Esophagus muscularis mucosa (tissue), 4 donors: ENCODE data around the gene MYO1D. TPM values are rescaled to one million over a fixed set of nuclear protein-coding genes. Genes with fewer than 3 reads are reported as not detected.
"Not testable (repeated sequence)": the region's sequence is repeated elsewhere in the genome, so short reads cannot be mapped to it uniquely, and the experiment has no call there.

Source experiments
- DNase-seq: peaks from one replicate; pipeline ENCODE4 v3.0.0-alpha.2; 2017; ENCODE audit errors: extremely low spot score
- H3K27ac ChIP-seq, 4 donors: fragments of 200-600 bp; sonication (generic); replicated peaks in 1 of 4; 1 replicate in 3 of 4; 2 replicates in 1 of 4; pipeline ENCODE4 v1.5.1; 2016 to 2019; ENCODE audit warnings: mild to moderate bottlenecking in 1 of 4
- H3K27me3 ChIP-seq, 4 donors: fragments of 200-600 bp; sonication (generic); one replicate each; pipeline versions ENCODE4 v1.5.1 to v1.6.0; 2016 to 2019
- H3K36me3 ChIP-seq, 4 donors: fragments of 200-600 bp; sonication (generic); one replicate each; pipeline ENCODE4 v1.5.1; 2016 to 2019
- H3K4me1 ChIP-seq, 4 donors: fragments of 200-600 bp; sonication (generic); one replicate each; pipeline ENCODE4 v1.5.1; 2016 to 2019
- H3K4me3 ChIP-seq, 4 donors: fragments of 200-600 bp; sonication (generic); 1 replicate in 2 of 4; 2 replicates in 2 of 4; pipeline ENCODE4 v1.5.1; 2016 to 2019; ENCODE audit warnings: mild to moderate bottlenecking in 4 of 4, moderate library complexity in 1 of 4
- H3K9me3 ChIP-seq, 4 donors: fragments of 200-600 bp; sonication (generic); 1 replicate in 3 of 4; 2 replicates in 1 of 4; pipeline ENCODE4 v1.5.1; 2016 to 2019
- EP300 ChIP-seq: sonication (generic); formaldehyde crosslinking; IDR thresholded peaks from one replicate; pipeline ENCODE4 v1.6.1; 2017; ENCODE audit warnings: antibody characterized with exemption
- POLR2A ChIP-seq: fragments of 450-650 bp; IDR thresholded peaks from one replicate; pipeline ENCODE4 v1.6.1; 2017; ENCODE audit warnings: antibody characterized with exemption, moderate library complexity, mild to moderate bottlenecking, low read depth
- POLR2AphosphoS5 ChIP-seq, 2 donors: sonication (generic); formaldehyde crosslinking; IDR thresholded peaks; one replicate each; pipeline ENCODE4 v1.6.1; 2017; ENCODE audit warnings: antibody characterized with exemption in 2 of 2
- WGBS: methylation state at CpG from one replicate; pipeline ENCODE4 v1.1.5; 2018; 5-methylcytosine and 5-hydroxymethylcytosine counted together
- intact Hi-C: fragments of 100-400 bp; cut with DNase I; formaldehyde crosslinking; loops from one replicate; pipeline ENCODE4 v1.15.1; 2023
- total RNA-seq, 4 donors: library from RNA; depleted of rRNA; stranded (reverse); fragments of >200 nt; gene quantifications; one replicate each; pipeline versions ENCODE4 v1.1.0 to v1.2.1, GENCODE V29; 2016
- TF ChIP-seq, protein P1 (sequence below), 3 experiments: fragments of 200-600 bp in 2 of 3; fragments of 450-650 bp in 1 of 3; sonication (generic) in 2 of 3; IDR thresholded peaks; one replicate each; pipeline ENCODE4 v1.5.1; 2017 to 2019; ENCODE audit warnings: antibody characterized with exemption in 3 of 3, mild to moderate bottlenecking in 2 of 3, moderate library complexity in 1 of 3

Gene MYO1D
- total RNA-seq, 4 donors from 2014 or later: 27.3 to 30.3 (median 29.0) TPM

DNA sequence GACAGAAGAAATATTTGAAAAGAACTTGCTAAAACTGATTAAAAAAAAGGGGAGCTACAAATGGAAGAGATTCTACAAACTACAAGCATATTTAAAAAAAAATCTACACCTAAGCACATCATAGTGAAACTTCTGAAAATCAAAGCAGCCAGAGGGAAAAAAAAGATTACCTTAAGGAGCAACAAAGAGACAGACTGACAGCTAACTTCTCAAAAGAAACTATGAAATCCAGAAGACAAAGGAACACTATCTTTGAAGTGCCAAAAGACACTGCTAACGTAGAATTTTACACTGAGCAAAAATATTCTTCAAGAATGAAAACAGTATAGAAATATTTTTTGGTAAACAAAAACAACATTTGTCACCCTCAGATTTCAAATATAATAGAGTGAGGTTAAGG is 151.2 kb downstream of the MYO1D start:
- H3K4me1 ChIP-seq: no peaks in the 10 kb centered on the region
- H3K4me3 ChIP-seq: no peak overlapping the region
- H3K27ac ChIP-seq: no peak overlapping the region
- DNase-seq: no peak
- intact Hi-C loops: no loop called here
- H3K27me3 ChIP-seq: no peaks in the 10 kb centered on the region
- peaks cover 0 to 6% (median 5%) of the 10 kb centered on the region in 4 donors for H3K36me3 ChIP-seq
- TF ChIP-seq POLR2AphosphoS5 (IDR thresholded peaks at IDR 0.05): no peak
- no peak for TF ChIP-seq EP300
- TF ChIP-seq, protein P1, sequence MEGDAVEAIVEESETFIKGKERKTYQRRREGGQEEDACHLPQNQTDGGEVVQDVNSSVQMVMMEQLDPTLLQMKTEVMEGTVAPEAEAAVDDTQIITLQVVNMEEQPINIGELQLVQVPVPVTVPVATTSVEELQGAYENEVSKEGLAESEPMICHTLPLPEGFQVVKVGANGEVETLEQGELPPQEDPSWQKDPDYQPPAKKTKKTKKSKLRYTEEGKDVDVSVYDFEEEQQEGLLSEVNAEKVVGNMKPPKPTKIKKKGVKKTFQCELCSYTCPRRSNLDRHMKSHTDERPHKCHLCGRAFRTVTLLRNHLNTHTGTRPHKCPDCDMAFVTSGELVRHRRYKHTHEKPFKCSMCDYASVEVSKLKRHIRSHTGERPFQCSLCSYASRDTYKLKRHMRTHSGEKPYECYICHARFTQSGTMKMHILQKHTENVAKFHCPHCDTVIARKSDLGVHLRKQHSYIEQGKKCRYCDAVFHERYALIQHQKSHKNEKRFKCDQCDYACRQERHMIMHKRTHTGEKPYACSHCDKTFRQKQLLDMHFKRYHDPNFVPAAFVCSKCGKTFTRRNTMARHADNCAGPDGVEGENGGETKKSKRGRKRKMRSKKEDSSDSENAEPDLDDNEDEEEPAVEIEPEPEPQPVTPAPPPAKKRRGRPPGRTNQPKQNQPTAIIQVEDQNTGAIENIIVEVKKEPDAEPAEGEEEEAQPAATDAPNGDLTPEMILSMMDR (IDR thresholded peaks at IDR 0.05): no peak
- TF ChIP-seq POLR2A: no peak
- WGBS: 98% methylated on average over 1 of the region's 1 CpG
- no peaks in the 10 kb centered on the region for H3K9me3 ChIP-seq

DNA sequence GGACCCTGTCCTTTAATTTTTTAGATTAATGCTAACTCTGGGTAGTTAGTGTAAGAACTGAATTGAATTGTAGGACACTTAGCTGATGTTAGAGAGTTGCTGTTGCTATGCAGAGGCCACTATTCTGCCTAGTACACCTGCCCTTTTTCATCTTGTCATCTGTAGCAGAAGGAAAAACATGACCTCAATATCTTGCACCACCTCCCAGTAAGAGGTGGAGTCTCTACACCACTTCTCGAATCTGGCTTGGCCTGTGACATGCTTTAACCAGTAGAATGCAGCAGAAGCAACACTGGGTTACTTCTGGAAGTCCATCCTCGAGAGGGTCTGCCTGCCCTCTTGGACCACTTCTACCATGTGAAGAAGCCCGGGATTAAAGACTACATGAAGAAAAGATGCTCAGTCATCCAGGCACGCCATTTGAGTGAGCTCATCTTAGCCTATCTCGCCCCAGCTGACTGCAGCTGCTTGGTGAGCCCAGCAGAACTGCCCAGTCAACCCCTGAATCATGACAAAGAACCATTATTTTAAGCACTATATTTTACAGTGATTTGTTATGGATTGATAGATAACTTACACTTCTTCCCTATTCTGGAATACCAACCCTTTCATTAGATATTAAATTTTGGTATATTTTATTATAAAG is 153.5 kb downstream of the MYO1D start:
- Histone ChIP-seq H3K9me3 (no peaks in the 10 kb centered on the region), H3K27ac (no peak overlapping the region), H3K27me3 (no peaks in the 10 kb centered on the region), H3K36me3 (peaks cover 0 to 10% (median 8%) of the 10 kb centered on the region in 4 donors), H3K4me1 (no peaks in the 10 kb centered on the region), H3K4me3 (no peak overlapping the region)
- TF ChIP-seq, protein P1 (IDR thresholded peaks at IDR 0.05): no peak
- TF ChIP-seq EP300 (no peak), POLR2A (no peak), POLR2AphosphoS5 (IDR thresholded peaks at IDR 0.05) (no peak)
- WGBS: 82% methylated on average over 5 of the region's 5 CpGs
- intact Hi-C loops: no loop called here
- no peak for DNase-seq

DNA sequence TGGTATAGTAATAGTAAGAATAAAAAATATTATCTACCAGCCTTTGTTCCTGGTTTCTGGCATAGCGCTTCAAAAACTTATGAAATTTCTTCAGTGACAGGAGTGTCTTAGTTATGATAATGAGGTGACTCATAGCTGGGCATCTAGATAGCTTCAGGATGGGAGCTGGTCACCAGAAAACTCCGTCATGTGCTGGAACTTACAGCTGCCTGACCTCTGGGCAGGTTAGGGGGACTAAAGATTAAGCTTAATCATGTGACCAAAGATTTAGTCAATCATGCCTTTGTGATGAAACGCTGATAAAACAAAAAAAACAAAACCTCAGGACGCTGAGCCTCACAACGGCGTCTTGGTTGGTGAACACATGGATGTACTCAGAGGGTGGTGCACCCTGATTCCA is 154.2 kb downstream of the MYO1D start:
- TF ChIP-seq POLR2A (no peak), EP300 (no peak), POLR2AphosphoS5 (IDR thresholded peaks at IDR 0.05) (no peak)
- TF ChIP-seq, protein P1 (IDR thresholded peaks at IDR 0.05): no peak
- peaks cover 0 to 10% (median 8%) of the 10 kb centered on the region in 4 donors for H3K36me3 ChIP-seq
- no peak overlapping the region for H3K27ac ChIP-seq
- no peaks in the 10 kb centered on the region for H3K4me1 ChIP-seq
- intact Hi-C loops: no loop called here
- 96% methylated on average over 6 of the region's 6 CpGs for WGBS
- H3K9me3 ChIP-seq: no peaks in the 10 kb centered on the region
- DNase-seq: no peak
- no peaks in the 10 kb centered on the region for H3K27me3 ChIP-seq
- no peak overlapping the region for H3K4me3 ChIP-seq

DNA sequence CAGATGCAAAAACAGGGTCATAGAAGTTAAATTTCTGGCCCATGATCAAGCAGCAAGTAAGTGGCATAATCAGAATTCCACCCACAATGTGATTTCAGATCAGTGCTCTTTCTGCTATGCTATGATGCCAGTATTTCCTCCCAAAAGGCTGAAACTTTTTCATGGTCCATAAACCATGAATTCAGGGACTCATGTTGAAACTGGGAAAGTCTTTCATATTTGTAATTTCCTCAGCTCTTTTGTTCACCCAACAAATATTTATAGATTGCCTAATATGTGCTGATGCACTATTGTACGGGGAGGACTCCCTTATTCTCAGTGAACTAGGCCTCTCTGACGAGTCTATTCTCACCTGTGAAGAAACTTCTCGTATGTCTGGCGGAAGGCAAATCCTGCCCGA is 156.3 kb downstream of the MYO1D start:
- Histone ChIP-seq H3K4me3 (no peak overlapping the region), H3K9me3 (no peaks in the 10 kb centered on the region), H3K27ac (no peak overlapping the region), H3K27me3 (no peaks in the 10 kb centered on the region), H3K4me1 (no peaks in the 10 kb centered on the region), H3K36me3 (peaks cover 0 to 10% (median 8%) of the 10 kb centered on the region in 4 donors)
- WGBS: 93% methylated on average over 5 of the region's 5 CpGs
- no peak for DNase-seq
- TF ChIP-seq, protein P1 (IDR thresholded peaks at IDR 0.05): no peak
- TF ChIP-seq POLR2AphosphoS5 (IDR thresholded peaks at IDR 0.05) (no peak), EP300 (no peak), POLR2A (no peak)
- intact Hi-C loops: no loop called here

DNA sequence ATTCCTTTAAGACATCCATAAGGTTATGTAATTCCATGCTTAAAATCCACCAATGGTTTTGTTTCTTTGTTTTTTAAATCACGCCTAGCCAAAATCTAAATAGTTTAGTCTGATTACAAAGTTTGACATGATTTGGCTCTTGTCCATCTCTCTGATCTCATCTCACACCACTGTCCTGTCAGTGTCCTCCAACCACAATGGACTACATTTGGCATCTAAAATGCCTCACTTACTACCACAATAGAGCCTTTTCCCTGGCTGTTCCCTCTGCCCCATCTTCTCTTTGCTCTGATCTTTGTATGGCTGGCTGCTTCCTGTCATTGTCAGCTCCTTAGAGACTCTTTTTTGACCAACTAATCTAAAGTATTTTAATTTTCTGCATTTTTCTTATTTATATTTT is 157.2 kb downstream of the MYO1D start:
- TF ChIP-seq EP300 (no peak), POLR2AphosphoS5 (IDR thresholded peaks at IDR 0.05) (no peak), POLR2A (no peak)
- TF ChIP-seq, protein P1 (IDR thresholded peaks at IDR 0.05): no peak
- H3K4me1 ChIP-seq: no peaks in the 10 kb centered on the region
- no peak overlapping the region for H3K27ac ChIP-seq
- WGBS: 87% methylated on average over 1 of the region's 1 CpG
- H3K27me3 ChIP-seq: no peaks in the 10 kb centered on the region
- intact Hi-C loops: no loop called here
- no peak overlapping the region for H3K4me3 ChIP-seq
- no peaks in the 10 kb centered on the region for H3K9me3 ChIP-seq
- no peak for DNase-seq
- peaks cover 0 to 10% (median 6%) of the 10 kb centered on the region in 4 donors for H3K36me3 ChIP-seq

DNA sequence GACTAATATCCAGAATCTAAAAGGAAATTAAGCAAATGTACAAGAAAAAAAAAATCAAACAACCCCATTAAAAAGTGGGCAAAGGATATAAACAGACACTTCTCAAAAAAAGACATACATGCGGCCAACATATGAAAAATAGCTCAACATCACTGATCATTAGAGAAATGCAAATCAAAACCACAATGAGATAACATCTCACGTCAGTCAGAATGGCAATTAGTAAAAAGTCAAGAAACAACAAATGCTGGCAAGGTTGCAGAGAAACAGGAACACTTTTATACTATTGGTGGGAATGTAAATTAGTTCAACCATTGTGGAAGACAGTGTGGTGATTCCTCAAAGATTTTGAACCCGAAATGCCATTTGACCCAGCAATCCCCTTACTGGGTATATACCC is 162.0 kb downstream of the MYO1D start:
- H3K27ac ChIP-seq, H3K4me3 ChIP-seq, intact Hi-C loops, DNase-seq, H3K4me1 ChIP-seq, H3K9me3 ChIP-seq, H3K27me3 ChIP-seq: not testable (repeated sequence)
- WGBS: 89% methylated on average over 3 of the region's 3 CpGs
- H3K36me3 ChIP-seq: peaks cover 0 to 15% (median 7%) of the 10 kb centered on the region in 4 donors

DNA sequence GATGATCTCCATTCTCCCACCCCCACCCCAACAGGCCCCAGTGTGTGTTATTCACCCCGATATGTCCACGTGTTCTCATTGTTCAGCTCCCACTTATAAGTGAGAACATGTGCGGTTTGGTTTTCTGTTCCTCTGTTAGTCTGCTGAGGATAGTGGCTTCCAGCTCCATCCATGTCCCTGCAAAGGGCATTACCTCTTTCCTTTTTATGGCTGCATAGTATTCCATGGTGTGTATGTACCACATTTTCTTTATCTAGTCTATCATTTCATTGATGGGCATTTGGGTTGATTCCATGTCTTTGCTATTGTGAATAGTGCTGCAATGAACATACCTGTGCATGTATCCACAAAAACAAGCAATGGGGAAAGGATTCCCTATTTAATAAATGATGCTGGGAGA is 162.7 kb downstream of the MYO1D start:
- H3K27me3 ChIP-seq, H3K9me3 ChIP-seq, H3K4me1 ChIP-seq, DNase-seq, H3K4me3 ChIP-seq, H3K27ac ChIP-seq, intact Hi-C loops: not testable (repeated sequence)
- WGBS: 90% methylated on average over 3 of the region's 3 CpGs
- peaks cover 0 to 15% (median 7%) of the 10 kb centered on the region in 4 donors for H3K36me3 ChIP-seq
